HL-60/S4 treated with retinoic acid at 250 ng/mL for 4 days and 3 days (cell line): ENCODE measurements around the gene NMNAT3.

Experiments
- in situ Hi-C: fragments of 300-500 bp; cut with MboI; formaldehyde crosslinking; loops from 2 replicates; pipeline ENCODE4 v1.7.0; 2022; ENCODE audit warnings: low sequenced_read_pairs

The NMNAT3 gene

DNA sequence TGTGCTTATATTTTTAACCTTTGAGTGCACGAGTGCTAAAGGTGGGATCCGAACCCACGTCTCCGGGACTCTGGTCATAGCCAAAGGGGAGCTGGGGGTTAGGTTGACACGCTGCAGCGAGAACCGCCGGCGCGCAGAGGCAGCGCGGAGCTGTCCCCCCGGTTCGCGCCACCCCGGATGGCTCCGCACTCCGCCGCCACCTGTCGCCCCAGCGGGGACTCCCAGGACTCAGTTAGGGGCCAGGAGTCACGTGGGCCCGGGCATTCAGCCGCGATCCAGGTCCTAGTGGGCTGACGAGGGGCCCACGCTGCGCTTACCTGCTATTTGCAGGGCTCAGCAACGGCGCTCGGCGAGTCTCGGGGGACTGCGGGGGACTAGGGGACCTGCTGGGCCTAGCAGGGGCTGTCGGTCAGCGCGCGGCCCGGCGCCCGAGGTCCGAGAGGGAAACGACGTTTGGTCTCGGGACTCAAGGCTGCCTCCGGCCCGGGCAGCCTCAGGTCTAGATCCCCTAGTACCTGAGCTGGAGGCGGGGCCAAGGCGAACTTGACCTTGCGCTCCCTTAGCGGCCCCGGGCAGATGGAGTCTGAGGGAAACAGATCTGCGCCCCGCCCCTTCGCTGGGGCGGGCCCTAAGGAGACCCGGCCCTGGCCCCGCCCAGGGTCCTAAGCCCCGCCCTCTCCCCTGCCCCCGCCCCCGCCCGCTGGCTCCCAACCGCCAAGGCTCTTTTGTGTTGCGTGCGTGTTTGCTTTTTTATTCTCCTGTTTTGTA lies at the start of gene NMNAT3:
NMNAT3 (minus strand) TSS at position 585 of the 768 bp plus-strand sequence. CDS start 50,248 bp downstream, outside the sequence.
- in situ Hi-C loops, result no loop called here

DNA sequence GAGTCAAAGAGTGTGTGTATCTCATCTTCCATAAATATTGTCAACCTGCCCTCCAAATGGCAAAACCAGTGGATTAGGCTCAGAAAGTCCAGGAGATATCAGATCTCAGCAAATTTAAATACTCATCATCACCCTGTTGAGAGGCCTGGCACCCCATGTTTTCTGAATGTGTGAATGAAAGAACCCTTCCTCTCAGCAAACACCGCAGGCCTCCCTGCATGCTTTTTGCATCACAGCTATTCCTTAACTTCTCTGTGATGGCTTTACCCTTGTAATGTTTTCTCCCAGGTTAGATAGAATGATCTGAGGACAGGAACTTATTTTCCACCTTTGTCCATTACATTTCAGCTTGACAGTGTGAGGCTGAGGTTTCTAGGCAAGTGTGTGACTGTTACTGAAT lies 43.6 kb upstream of the NMNAT3 start:
- in situ Hi-C loops, result no loop called here

DNA sequence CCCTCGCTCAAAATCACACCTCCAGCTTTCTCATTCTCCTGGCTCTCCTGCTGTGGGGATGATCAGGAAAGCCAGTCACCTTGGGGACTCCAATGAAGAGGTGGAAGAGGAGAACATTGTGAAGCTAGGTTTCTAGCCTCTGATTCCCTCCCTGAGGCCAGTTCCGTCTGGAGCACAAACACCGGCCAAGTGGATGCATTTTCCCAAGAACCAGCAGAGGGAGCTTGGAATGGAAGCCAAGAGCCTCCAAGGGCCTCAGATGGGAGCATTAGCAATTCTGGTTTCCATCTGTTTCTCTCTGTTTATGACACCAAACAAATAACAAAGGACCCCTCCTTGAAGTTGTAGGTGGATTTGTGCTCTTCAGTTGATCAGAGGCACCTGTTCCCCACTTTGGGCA lies 40.6 kb upstream of the NMNAT3 start:
- in situ Hi-C loops, result no loop called here

DNA sequence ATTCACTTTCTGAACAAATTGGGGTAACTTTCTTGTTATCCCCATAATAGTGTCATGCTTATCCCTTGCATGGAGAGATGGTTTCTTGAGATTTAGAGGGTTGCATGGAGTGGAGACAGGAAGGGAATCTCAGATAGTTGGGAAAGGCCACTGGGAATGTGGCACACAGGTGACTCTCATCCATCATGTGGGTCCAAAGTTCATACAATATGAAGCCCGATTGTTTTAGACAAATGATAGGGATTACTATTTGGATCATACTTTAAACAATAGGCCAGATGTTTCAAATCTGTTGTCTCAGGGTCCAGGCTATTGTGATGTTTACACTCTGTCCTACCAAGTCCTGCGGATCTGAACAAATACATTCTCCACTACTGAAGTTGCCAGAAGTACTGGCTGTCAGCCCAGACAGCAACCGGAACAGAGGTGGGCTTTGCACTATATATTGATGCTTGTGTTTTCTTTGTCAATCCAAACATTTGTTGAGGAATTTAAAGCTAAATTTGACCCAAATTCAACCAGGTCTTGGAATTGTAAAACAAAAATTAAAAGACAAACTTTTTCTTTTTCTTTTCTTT lies 39.2 kb upstream of the NMNAT3 start:
- in situ Hi-C loops, result no loop called here

DNA sequence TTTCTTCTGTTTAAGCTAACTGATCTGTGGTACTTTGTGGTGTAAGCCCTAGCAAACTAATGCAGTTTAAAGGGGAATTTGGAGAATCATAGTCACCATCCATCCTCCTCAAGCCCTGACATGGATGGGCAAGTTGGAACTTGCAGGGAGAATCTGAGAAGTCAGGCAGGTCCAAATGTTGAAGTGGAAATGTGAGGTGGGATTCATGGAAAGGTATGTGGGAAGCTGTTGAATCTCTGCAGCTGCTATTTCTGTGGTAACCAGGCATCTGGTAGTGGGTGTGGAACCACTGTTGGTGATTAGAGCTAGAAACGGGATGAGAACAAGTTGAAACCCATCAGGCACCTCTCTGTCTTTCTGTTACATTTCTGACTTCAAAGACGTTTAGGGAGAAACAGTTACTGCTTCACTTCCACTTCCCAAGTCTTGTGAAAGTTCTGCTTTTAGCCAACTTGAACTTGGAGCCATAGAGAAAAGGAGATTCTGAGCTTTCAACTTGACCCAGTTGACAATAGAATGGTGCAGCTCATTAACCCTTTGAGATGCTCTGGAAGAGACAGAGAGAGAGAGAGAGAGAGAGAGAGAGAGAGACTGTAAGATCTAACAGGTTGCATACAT lies 38.1 kb upstream of the NMNAT3 start:
- in situ Hi-C loops, result no loop called here

DNA sequence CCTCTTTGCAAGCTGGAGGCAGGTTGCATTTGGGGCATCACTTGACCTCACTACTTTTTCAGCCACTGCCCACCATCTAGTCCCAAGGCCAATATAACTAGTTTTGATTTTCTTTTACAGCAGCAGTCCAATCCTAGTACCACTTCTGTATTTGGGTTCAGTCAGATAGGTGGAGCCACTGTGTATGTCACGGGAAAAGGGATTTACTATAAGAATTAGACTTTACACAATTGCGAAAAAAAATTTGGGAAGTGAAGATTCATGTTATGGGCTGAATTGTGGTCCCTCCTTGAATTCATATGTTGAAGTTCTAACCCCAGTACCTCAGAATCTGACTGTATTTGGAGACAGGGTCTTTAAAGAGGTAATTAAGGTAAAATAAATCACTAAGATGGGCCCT lies 37.4 kb upstream of the NMNAT3 start:
- in situ Hi-C loops, result no loop called here

DNA sequence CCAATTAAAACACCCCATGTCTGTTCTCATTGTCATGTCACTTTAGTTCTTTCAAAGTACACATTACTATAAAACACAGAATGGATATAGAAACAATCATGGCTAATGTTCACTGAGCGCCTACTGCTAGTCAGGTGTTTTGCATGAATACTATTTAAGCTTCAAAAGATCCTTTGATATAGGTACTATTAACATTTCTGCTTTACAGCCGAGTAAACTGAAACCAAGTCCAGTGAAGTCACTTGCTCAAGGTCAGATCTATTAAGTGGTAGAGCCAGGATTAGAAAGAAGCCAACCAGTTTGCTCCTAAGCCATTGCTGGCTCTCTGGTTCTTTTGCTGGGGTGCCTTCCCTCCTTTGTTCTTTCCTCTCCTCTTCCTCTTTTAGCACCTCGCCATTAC lies 32.4 kb upstream of the NMNAT3 start:
- in situ Hi-C loops, result no loop called here

DNA sequence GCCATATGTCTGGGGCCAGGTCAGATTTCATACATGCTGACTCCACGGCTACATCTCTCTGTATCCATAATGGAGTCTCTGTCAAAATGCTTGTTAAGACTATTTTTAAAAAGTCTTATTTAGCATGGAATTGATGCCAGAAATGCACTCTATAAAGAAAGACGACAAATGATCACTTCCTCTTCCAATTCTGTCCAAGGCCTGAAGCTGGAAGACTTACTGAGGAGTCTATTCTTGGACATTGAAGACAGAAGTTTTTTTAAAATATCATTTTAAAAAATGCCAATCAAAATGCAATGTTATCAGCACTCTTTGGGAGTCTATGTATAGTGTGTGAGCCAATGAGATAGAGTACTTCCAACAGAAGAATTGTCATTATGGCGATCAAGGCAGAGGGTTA lies 27.9 kb upstream of the NMNAT3 start:
- in situ Hi-C loops, result no loop called here

DNA sequence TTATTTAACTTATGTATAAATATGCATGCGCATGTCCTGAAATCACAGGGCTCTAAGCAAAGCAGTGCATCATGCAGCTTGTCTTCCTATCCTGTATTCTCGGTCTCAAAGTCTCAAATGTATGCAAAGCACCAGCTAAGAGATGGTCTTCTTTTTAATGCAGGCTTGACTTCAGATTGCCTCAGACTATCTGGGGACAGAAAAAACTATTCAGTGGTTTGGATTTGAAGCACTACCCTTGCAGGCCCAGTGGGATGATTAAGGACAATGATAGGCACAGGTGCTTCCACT lies 18.5 kb upstream of the NMNAT3 start:
- in situ Hi-C loops, result no loop called here

DNA sequence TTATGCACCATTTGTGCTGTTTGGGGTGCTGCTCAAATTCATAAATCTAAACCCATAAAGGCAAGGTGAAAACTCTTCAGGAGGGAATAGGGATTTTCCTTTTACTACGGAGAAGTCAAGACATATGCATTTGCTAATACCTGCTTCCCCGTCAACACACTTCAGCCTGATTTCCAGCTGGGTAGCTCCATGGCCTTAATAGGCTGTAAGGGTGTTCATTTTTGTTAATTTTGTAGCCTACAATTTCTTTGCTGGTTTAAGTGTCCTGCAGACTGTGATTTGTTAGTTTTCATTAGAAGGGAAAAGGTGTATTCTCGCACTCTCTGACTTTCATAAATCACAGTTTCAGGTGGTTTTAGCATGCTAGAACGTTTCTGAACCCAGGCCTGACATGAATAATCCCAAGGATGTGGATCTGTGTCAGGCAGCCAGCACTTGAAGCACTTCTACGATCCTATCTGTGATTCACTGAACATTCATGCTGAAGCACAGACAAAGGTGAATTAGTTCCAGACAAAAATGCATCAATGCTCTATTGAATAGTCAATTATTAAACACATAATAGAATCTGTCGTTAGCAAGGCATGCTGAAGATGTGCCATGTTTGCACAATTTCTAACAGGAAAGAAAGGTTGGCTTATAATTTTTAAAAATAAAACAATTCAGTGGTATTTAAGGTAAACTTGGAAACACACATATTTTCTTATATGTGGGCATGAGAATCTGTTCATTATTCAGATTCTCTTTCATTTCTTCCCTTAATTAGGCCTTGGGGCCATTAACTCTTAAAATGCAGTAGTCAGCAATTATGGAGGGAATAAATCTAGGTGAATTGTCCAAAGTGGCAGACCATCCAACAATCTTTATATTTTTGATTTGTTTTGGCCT lies 17.9 kb upstream of the NMNAT3 start:
- in situ Hi-C loops, result no loop called here

DNA sequence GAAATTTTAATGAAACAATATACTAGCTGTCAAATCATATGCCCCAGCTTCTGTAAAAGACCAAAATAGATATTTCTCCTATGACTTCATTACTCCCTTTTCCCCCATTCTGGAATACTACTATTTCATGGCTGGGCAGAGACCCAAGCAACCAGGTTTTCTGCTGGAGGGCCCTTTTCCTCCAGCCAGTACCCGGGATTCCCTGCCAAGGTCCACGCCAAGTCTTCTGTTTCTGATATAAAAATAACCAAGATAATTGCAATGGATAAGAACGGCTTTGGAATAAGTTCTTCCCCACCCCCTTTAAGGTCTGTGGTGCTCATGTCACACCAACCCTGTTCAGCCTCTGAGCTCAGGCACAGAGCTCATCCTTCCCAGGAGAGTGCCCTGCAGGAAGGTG lies 17.2 kb upstream of the NMNAT3 start:
- in situ Hi-C loops, result no loop called here

DNA sequence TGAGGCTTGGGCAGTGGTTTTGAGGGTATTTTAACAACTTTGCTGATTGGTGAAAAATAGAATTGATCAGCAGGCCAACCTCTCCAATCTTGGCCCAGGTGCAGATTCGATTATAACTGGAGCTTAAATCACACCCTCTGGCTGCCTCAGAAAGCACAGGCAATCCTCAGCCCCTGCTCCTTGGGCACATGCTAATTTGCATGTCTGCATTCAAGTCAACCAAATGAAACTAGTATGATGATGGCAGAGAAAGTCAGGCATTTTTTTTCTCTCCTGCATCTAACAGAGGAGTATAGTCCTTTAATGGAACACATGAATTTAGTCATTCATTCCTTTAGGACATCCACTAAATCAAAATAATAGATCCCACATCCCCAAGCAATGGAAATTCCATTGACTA lies 16.8 kb upstream of the NMNAT3 start:
- in situ Hi-C loops, result no loop called here

DNA sequence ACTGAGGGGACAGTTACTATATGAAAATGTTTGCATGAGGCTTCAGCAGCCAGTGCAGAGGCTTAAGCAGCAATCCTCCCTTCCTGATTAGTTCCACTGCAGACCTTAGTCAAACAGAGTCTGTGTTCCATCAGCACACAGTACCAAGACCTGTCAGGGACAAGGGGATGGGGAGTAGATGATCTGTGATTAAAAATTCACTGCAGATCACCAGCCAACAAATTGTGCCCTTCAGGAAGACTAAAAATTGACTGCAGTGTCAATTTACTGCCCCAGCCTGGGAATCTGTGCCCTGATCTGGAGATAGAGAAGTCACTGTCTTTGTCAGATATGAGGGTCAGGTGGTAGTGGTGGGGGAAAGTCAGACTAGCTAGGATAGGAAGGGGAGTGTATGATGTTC lies 13.8 kb upstream of the NMNAT3 start:
- in situ Hi-C loops, result no loop called here

DNA sequence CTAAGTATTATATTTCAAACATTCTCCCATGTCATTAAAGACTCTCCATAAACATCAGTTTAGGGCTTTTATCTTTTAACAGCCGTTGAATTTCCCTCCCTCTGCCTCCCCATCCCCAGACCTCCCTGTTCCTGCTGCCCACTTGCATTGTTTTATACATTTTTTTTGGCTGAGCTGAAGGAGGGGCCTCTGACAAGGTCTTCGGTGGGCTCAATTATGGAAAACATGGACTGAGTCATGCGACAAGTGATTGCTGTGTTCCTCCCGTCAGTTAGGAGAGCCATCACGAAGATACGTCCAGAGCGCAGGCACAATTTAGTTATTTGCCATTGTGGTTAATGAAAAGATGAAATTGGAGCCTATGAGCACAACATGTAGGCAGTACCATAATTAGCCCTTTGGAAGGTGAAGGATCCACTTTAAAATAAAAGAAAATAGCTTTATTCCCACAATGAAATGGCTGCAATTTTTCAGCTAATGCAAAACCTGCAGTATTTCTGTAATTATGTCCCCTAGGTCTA lies 12.0 kb upstream of the NMNAT3 start:
- in situ Hi-C loops, result no loop called here

DNA sequence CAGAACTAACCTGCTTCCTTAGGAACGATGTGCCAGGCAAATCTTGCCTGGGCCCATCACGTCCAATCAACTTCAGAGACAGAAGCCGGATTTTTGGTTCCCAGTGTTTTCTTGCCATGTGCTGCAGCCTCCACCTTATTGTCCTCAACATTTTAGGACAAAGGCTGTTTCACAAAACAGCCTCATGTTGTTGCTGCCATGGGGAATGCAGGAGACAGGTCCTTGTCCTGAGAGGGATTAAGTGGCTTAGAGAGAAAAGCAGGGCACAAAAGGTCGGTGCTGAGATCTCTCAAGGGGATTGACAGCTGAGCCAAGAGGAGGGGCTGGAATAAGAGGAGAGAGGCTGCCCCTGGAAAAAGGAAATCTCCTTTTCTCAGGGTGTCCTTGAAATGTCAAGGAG lies 11.3 kb upstream of the NMNAT3 start:
- in situ Hi-C loops, result no loop called here

DNA sequence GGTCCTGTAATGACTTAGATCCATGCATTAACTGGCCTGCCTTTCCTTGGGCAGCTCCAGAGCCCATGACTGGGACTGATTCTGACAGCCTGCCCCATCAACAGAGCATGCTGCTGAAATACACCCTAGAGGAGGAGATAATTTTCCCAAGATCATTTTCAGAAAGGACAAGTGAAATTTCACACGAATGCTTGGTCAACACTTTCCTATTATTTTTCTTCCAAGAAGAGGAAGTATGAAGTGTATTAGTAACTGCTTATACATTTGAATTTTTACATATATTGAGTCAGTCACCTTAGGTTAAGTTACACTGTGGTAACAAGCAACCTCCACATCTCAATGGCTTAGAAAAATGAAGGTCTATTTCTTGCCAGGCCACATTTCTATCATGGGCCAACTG lies 9.7 kb upstream of the NMNAT3 start:
- in situ Hi-C loops, result no loop called here

DNA sequence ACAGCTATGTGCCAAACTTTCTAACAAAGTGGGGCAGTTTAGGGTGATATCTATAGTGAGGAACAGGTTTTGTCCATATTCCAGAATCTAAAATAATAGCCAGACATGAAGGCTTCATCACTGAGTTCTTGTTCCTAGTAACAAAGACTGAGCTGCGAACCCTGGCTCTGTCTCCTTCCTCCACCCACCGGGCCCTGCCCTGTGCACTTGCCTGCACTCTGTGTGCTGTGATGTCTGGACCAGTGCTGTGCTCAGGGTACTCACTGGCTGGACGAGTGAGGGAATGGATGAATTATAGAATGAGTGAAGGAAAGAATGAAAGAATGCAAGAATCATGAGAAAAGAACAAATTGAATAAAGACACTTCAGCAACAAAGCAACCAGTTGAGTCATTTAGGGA lies 8.9 kb upstream of the NMNAT3 start:
- in situ Hi-C loops, result no loop called here

DNA sequence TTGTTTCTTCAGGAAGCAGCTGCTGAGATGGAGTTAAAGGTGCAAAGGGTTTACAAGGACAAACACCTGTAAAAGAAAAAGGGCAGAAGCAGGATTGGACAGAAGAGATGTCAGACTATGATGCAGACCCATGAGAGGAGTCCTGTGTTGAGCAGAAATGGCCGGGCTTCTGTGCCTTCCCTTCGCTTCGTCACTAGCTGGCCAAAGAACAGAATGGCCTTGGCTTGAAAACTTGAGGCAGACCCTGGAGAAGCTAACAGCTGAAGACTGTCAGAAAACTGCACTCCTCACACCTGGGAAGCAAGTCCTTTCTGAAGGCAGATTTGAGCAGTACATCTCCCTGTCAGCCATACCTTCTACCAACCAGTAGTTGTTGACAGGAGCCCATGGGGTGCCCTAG lies 8.4 kb upstream of the NMNAT3 start:
- in situ Hi-C loops, result no loop called here

DNA sequence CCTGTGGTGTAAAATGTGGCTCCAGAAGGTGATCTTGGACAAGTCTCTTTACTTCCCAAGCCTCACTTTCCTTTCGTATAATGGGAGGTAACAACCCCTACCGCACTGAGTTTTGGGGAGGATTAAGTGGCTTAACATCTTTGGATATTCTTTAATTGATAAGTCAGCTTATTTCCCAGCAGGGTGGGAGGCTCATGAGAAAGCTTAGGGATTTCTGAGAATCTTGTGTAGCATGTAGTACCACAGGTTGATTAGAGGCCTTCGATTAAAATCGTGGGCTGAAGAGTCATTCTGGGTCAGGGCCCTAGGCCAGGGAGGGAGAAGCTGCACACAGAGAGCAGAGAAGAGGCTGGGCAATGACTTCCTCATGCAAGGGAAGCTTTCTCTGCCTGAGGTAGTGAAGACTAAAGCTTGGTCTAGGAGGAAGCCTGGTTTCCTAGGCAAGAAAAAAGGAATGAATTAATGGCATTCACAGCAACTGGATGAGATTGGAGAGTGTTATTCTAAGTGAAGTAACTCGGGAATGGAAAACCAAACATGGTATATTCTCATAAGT lies 1.5 kb upstream of the NMNAT3 start:
- in situ Hi-C loops, result no loop called here

DNA sequence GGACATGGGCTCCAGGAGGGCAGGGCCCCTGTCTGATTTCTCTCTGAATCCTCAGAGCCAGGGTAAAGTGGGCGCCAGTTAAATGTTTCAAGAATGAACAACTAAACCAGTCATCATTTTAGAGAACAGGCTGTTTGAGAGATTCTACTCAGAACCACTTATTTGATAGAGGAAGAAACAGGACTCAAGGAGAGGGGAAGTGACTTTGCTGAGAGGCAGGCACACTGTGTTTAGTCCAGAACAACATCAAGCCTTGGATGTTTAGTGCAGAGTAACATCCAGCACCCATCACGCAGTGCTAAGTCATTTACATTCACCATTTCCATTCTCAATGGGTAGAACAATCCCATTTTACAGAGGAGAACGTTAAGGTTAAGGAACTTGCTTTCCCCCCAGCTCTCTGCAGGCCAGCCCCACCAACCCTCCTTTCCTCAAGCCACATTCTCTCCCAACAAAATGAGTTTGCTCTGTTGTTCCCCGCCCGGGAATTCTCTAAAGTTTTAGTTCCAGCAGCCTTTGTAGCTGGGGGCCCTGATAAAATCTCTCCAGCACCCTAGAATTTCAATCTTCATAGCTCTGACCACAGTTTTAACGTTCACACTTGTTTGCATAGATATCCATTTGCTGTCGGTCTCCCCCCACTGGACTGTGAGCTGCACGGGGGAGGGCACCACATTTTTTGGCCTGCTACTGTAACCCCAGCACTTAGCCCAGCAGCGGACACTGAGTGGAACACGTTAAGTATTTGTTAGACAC lies 962 bp downstream of the NMNAT3 start:
- in situ Hi-C loops, result no loop called here
